ENCODE results near the gene CHD9.

CHD9 gene

GRCh38 chr16:53235851-53236250 lies 181.1 kb downstream of the CHD9 start:
- H3K4me2 ChIP-seq (ENCODE audit: low read depth, low read length) = no peak overlapping the region
- no peak overlapping the region for H3K4me3 ChIP-seq (ENCODE audit: low read length)
- H3K4me1 ChIP-seq (ENCODE audit: low read length) = no peaks in the 10 kb centered on the region
- DNase-seq = no peak
- H3K27ac ChIP-seq (ENCODE audit: low read length) = no peak overlapping the region
- H3F3A ChIP-seq (ENCODE audit: insufficient read depth, low read length) = no peaks in the 10 kb centered on the region
- H3K27me3 ChIP-seq (replicated peaks; ENCODE audit: insufficient read depth, low read length) = no peaks in the 10 kb centered on the region
- TF ChIP-seq EZH2phosphoT487 (IDR thresholded peaks at IDR 0.05; ENCODE audit: low read length) (no peak), EZH2 (optimal IDR thresholded peaks at IDR 0.05; ENCODE audit: low read depth, low read length) (no peak), CTCF (IDR thresholded peaks at IDR 0.05; ENCODE audit: low read length) (no peak)
- no peaks in the 10 kb centered on the region for H4K20me1 ChIP-seq (ENCODE audit: insufficient read depth, low read length)
- H3K9ac ChIP-seq (ENCODE audit: low read length) = no peak overlapping the region
- H2AFZ ChIP-seq (ENCODE audit: low read length) = no peak overlapping the region
- no peaks in the 10 kb centered on the region for H3K79me2 ChIP-seq (ENCODE audit: low read length)
- H3K9me3 ChIP-seq (replicated peaks; ENCODE audit: insufficient read depth, low read length) = no peaks in the 10 kb centered on the region
- peaks cover 2% of the 10 kb centered on the region; the same call in 1 of the 2 replicates for H3K36me3 ChIP-seq (replicated peaks; ENCODE audit: insufficient read depth, low read length)
- H3K9me2 ChIP-seq (replicated peaks; ENCODE audit: insufficient read depth, low read length) = no peaks in the 10 kb centered on the region

- H3K9ac ChIP-seq (ENCODE audit: low read length) = no peak overlapping the region
- no peak overlapping the region for H3K4me2 ChIP-seq (ENCODE audit: low read depth, low read length)
- no peaks in the 10 kb centered on the region for H3K79me2 ChIP-seq (ENCODE audit: low read length)
- no peak overlapping the region for H3K4me3 ChIP-seq (ENCODE audit: low read length)
- H3K27ac ChIP-seq (ENCODE audit: low read length) = no peak overlapping the region
- no peaks in the 10 kb centered on the region for H4K20me1 ChIP-seq (ENCODE audit: insufficient read depth, low read length)
- H2AFZ ChIP-seq (ENCODE audit: low read length) = no peak overlapping the region
- no peaks in the 10 kb centered on the region for H3K9me2 ChIP-seq (replicated peaks; ENCODE audit: insufficient read depth, low read length)
- no peaks in the 10 kb centered on the region for H3K27me3 ChIP-seq (replicated peaks; ENCODE audit: insufficient read depth, low read length)
- H3K4me1 ChIP-seq (ENCODE audit: low read length) = no peaks in the 10 kb centered on the region
- DNase-seq = no peak
- no peaks in the 10 kb centered on the region for H3K9me3 ChIP-seq (replicated peaks; ENCODE audit: insufficient read depth, low read length)
- peaks cover 4% of the 10 kb centered on the region for H3K36me3 ChIP-seq (replicated peaks; ENCODE audit: insufficient read depth, low read length)
- no peak for TF ChIP-seq CTCF (IDR thresholded peaks at IDR 0.05; ENCODE audit: low read length)
- no peaks in the 10 kb centered on the region for H3F3A ChIP-seq (ENCODE audit: insufficient read depth, low read length)
Measured at GRCh38 chr16:53249331-53249730, 194.5 kb downstream of the CHD9 start.

- no peaks in the 10 kb centered on the region for H3K9me2 ChIP-seq (replicated peaks; ENCODE audit: insufficient read depth, low read length)
- no peaks in the 10 kb centered on the region for H3K27me3 ChIP-seq (replicated peaks; ENCODE audit: insufficient read depth, low read length)
- no peak overlapping the region for H3K4me2 ChIP-seq (ENCODE audit: low read depth, low read length)
- H3K27ac ChIP-seq (ENCODE audit: low read length) = no peak overlapping the region
- H3K4me1 ChIP-seq (ENCODE audit: low read length) = no peaks in the 10 kb centered on the region
- H2AFZ ChIP-seq (ENCODE audit: low read length) = no peak overlapping the region
- DNase-seq = no peak
- no peaks in the 10 kb centered on the region for H3K79me2 ChIP-seq (ENCODE audit: low read length)
- no peaks in the 10 kb centered on the region; the same call in 1 of the 2 replicates for H3K36me3 ChIP-seq (replicated peaks; ENCODE audit: insufficient read depth, low read length)
- no peak for TF ChIP-seq CTCF (IDR thresholded peaks at IDR 0.05; ENCODE audit: low read length)
- TF ChIP-seq EZH2phosphoT487 (IDR thresholded peaks at IDR 0.05; ENCODE audit: low read length) = no peak
- TF ChIP-seq EZH2 (optimal IDR thresholded peaks at IDR 0.05; ENCODE audit: low read depth, low read length) = no peak
- H4K20me1 ChIP-seq (ENCODE audit: insufficient read depth, low read length) = no peaks in the 10 kb centered on the region
- H3K9me3 ChIP-seq (replicated peaks; ENCODE audit: insufficient read depth, low read length) = no peaks in the 10 kb centered on the region
- H3K4me3 ChIP-seq (ENCODE audit: low read length) = no peak overlapping the region
- H3F3A ChIP-seq (ENCODE audit: insufficient read depth, low read length) = no peaks in the 10 kb centered on the region
- H3K9ac ChIP-seq (ENCODE audit: low read length) = no peak overlapping the region
Measured at GRCh38 chr16:53257001-53257400, 202.2 kb downstream of the CHD9 start.

All from MM.1S (cell line).